ENCODE results near the gene RACGAP1. TPM values are rescaled to one million over a fixed set of nuclear protein-coding genes. Genes with fewer than 3 reads are reported as not detected.

RACGAP1 gene
- total and polyA plus RNA-seq, 2 experiments from 2014 or later: 19.0 to 52.8 TPM

GRCh38 chr12:49964849-49965624 is 60.3 kb downstream of the RACGAP1 start:
- H3K4me1 Mint-ChIP-seq: peaks cover 16% of the 10 kb centered on the region
- H3K27ac Mint-ChIP-seq: no peak overlapping the region
- Histone ChIP-seq H2AFZ (no peak overlapping the region), H3K79me2 (replicated peaks; ENCODE audit: insufficient read depth) (no peaks in the 10 kb centered on the region), H3K9me2 (ENCODE audit: insufficient read depth) (no peaks in the 10 kb centered on the region), H3K4me1 (ENCODE audit: insufficient read depth) (peaks cover 8% of the 10 kb centered on the region), H3F3A (replicated peaks; ENCODE audit: low read depth) (no peaks in the 10 kb centered on the region), H4K20me1 (replicated peaks; ENCODE audit: insufficient read depth) (no peaks in the 10 kb centered on the region), H3K4me2 (no peak overlapping the region), H3K36me3 (ENCODE audit: insufficient read depth) (no peaks in the 10 kb centered on the region; the same call in 1 of the 2 replicates), H3K27me3 (ENCODE audit: insufficient read depth) (peaks cover 47% of the 10 kb centered on the region), H3K4me3 (no peak overlapping the region), H3K27ac (ENCODE audit: low read depth) (no peak overlapping the region)
- no peak overlapping the region for H3K4me3 Mint-ChIP-seq
- DNase-seq (ENCODE audit: low spot score) (no peak), ATAC-seq (no peak)
- peaks cover 34% of the 10 kb centered on the region for H3K27me3 Mint-ChIP-seq (ENCODE audit: insufficient read depth, low read depth, poor library complexity)
- TF ChIP-seq CREB1 (CRISPR knock-in tag; IDR thresholded peaks at IDR 0.05; ENCODE audit: low read depth) (no peak), EZH2phosphoT487 (IDR thresholded peaks at IDR 0.05; ENCODE audit: unreplicated experiment) (no peak), EZH2 (IDR thresholded peaks at IDR 0.05; ENCODE audit: low read depth, unreplicated experiment) (no peak), ZNF114 (CRISPR knock-in tag; IDR thresholded peaks at IDR 0.05) (no peak), ZNF462 (CRISPR knock-in tag; IDR thresholded peaks at IDR 0.05) (no peak), POLR2AphosphoS5 (IDR thresholded peaks at IDR 0.05; ENCODE audit: low read depth) (no peak), CTCF (conservative IDR thresholded peaks at IDR 0.05; ENCODE audit: low read depth in 2 of 2) (no peak)
- H3K36me3 Mint-ChIP-seq (ENCODE audit: low read depth): peaks cover 5% of the 10 kb centered on the region; the same call in 1 of the 3 replicates
- H3K9me3 Mint-ChIP-seq: peaks cover 6% of the 10 kb centered on the region; the same call in 2 of the 3 replicates

Data from GM23338 (cell line).